ENCODE data around the gene SLC44A2.

SLC44A2 gene

DNA sequence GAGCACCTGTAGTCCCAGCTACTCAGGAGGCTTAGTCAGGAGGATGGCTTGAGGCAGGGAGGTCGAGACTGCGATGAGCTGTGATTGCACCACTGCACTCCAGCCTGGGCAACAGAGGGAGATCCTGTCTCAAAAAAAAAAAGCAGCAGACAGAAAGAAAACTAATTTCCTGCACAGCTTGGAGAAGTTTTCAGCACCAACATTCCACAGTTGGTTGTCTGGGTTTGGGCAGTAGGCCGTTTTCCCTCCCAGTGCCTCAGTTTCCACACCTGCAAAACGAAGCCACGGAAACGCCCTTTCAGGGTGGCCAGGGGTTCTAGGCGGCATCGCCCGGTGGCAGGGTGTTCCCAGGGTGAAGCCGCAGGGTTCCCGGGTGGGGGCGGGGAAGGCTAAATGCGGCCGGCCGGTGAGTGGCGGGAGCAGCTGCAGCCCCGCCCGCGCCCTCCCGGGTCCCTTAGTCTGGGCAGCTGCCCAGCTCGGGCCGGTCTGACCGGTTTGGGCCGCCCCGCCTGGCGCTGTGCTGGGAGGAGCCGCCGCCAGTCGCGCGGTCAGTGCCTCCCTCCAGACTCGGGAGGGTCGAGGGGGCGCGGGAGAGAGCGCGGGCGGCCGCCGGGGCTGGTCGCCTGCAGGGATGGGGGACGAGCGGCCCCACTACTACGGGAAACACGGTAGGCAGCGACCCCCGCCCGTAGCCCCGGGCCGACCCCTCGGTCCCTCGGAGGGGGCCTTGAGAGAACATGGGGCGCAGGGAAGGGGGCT lies at the start of gene SLC44A2:
Gene SLC44A2 (plus strand): TSS at position 551 of the 759 bp plus-strand sequence. CDS start 81 bp downstream, at position 632.
- DNase-seq (ENCODE audit: low read depth), result no peak

DNA sequence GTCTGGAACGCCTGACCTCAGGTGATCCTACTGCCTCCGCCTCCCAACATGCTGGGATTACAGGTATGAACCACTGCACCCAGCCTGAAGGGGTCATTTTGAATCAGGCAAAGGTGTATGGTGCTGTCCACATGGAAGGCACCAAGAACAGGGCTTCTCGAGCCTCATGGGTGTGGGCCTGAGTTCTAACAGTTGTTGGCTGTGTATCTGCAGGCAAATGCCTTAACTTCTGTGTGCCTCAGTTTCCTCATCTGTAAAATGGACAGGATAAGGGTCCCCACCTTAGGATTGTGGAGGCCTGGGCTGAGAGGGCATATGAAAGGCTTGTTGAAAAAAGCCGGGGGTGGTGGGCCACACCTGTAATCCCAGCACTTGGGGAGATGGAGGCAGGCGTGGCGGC lies 47.4 kb upstream of the SLC44A2 start:
- no peak for DNase-seq (ENCODE audit: low read depth)

DNA sequence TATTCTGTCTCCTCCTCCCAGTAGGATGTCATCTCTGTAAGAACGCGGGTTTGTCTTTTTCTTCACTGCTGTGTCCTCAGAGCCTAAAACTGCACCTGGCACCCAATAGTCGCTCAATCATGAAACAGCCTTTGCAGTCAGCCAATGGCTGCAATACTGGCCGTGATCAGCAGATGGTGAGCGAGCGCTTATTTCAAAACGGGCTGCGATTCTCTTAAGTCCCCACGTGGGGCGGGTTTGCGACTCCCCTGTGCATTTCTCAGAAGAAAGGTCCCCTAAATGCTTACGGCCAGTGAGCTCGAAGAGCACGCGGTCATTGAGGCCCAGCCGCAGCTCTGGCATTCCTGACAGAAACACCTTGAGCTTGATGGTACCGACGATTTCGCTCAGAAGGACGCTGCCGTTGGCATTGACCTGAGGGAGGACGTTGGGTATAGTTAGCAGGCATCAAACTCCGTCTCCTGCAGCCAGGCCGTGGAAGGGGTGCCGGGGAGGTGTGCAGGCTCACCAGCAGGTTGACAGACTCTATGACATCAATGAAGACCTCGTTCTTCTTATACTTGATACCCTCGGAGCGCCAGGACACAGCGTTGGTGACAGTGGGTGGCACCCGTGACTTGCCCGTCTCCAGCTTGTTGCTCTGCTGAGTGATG lies 44.2 kb upstream of the SLC44A2 start:
- peak; percentile 71 for DNase-seq (ENCODE audit: low read depth)

DNA sequence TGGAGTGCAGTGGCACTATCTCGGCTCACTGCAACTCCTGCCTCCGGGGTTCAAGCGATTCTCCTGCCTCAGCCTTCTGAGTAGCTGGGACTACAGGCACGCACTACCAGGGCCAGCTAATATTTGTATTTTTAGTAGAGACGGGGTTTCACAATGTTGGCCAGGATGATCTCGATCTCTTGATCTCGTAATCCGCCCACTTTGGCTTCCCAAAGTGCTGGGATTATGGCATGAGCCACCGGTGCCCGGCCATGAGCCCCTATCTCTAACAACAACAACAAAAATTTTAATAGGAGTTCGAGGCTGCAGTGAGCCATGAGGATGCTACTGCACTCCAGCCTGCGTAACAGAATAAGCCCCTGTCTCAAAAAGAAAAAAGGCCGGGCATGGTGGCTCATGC lies 43.3 kb upstream of the SLC44A2 start:
- no peak for DNase-seq (ENCODE audit: low read depth)

DNA sequence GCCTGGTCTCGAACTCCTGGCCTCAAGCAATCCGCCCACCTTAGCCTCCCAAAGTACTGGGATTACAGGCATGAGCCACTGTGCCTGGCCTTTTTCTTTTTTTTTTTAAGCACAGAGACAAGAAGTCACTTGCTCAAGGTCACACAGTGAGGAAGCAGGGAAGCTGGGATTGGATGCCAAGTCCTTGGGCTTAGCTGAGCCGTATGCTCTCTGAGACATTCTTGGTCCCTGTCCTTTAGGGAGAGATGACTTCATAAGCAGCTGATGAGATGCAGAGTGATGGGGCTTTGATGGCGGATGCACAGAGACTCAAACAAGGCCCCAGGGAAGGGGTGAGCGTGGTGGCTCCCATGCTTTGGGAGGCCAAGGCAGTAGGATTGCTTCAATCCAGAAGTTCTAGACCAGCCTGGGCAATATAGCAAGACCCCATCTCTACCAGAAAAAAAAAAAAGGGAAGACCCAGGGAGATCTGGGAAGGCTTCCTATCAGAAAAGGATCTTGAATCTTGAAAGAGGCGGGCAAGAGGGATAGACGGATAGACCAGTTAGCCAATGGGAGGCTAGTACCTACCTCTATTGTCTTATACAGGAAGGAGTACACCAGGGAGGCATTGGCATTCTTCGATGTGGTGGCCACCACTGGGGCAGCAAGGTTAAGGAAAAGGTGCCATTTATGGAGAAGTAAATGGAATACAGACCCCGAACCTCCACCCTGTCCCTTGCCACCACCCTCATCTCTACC lies 42.1 kb upstream of the SLC44A2 start:
- DNase-seq (ENCODE audit: low read depth), result no peak

DNA sequence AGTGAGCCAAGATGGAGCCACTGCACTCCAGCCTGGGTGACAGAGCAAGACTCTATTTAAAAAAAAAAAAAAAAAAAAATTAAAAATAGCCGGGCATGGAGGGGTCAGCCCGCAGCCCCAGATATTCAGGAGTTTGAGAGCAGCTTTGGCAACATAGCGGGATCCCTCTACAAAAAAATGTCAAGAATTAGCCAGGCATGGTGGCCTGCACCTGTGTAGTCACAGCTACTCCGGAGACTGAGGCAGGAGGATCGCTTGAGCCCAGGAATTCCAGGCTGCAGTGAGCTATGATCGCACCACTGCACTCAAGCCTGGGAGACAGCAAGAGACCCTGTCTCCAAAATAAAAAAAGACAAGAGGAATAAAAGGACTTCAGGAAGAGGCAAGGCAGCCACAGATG lies 39.0 kb upstream of the SLC44A2 start:
- DNase-seq (ENCODE audit: low read depth), result no peak

DNA sequence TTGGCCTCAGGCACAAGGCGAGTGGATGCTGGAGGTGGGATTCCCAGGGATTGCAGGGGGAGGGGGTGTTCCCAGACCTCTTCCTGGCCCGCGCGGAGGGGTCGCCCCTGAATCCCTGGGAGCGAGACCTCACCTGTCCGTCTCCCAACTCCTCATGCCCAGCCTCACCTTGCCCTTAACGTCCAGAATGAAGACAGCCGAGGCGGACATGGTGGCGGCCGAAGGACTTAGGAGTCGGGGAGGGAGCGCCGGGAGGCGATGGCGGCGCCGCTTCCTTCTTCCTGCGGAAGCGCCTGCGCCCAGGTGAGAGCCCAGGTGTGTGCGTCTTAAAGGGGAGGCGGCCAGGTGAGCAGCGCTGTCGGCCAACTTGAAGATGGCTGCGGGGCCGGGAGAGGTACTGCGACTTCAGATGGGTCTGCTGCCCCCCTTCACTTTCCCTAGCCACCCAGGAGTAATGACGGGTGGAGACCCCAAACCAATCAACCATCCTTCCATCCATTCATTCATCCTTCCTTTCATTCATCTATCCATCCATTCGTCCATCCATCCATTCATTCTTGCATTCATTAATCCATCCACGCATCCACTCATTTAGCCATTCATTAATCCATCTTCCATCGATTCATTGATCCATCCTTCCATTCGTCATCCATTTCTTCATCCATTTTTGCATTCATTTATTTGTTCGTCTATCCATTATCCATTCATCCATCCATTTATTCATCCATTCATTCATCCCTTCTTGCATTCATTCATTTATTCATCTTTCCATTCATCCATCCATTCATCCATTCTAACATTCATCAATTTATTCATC lies 38.1 kb upstream of the SLC44A2 start, which contains the start of gene AP1M2:
Gene AP1M2 (minus strand): TSS at position 291 of the 817 bp plus-strand sequence. CDS start 81 bp downstream, at position 210.
- DNase-seq (ENCODE audit: low read depth), result no peak

DNA sequence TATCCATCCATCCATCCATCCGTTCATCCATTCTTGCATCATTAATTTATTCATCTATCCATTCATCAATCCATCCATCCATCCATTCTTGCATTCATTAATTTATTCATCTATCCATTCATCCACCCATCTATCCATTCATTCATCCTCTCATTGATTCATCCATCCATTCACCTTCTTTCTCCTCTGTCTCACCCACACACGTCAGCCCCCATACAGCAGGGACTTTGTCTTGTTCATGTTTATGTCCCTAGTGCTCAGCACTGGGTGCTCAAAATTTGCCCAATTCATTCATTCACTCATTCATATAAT lies 37.6 kb upstream of the SLC44A2 start:
- no peak for DNase-seq (ENCODE audit: low read depth)

DNA sequence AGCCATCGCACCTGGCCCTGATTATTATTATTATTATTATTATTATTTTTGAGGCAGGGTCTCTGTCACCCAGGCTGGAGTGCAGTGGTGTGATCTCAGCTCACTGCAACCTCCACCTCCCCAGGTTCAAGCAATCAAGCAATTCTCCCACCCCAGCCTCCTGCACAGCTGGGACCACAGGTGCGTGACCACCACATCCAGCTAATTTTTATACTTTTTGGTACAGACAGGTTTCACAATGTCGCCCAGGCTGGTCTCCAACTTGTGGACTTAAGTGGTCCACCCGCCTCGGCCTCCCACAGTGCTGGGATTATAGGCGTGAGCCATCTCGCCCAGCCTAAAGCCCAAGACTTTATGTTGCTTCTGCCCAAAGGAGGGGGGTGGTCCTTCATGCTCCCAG lies 32.2 kb upstream of the SLC44A2 start:
- DNase-seq (ENCODE audit: low read depth), result no peak

DNA sequence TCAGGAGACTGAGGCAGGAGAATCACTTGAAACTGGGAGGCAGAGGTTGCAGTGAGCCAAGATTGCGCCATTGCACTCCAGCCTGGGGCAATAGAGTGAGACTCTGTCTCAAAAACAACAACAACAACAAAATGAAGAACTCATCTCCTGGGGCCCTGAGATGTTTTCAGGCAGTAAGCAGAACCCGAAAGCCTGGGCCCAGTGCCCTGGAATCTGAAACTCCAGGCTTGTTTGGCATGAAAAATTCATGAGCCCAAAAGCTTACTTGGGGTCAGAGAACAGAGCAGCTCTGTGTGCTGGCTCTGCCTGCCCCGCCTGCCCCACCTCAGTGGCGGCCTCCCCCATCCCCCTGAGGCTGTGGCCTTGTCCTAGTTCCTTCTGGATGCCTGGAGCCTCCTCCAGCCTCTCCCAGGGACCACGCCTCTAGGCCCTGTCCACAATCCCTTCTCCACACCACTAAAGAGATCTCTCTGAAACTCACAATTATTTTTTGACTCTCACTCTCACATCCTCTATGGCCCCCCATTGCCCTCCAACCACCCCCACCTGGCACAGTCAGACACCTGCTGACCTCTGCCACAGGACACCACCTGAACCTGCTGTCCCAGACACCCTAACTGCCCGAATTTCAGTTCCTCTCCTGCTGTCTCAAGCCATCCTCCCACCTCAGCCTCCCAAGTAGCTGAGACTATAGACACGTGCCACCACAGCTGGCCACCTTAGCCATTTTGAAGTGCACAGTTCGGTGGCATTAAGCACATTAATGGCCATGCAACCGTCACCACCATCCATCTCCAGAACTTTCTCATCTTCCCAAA lies 31.3 kb upstream of the SLC44A2 start:
- DNase-seq (ENCODE audit: low read depth), result no peak

DNA sequence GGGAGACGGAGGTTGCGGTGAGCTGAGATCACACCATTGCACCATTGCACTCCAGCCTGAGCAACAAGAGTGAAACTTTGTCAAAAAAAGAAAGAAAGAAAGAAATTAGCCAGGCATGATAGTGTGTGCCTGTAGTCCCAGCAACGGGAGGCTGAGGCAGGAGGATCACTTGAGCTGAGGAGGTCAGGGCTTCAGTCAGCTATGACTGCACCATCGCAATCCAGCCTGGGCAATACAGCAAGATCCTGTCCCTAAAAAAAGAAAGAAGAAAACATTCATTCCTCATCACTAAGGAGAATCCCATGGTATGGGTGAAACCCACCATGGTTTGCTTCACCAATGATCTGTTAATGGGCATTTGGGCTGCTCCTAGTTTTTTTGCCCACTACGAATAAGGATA lies 25.2 kb upstream of the SLC44A2 start:
- DNase-seq (ENCODE audit: low read depth), result no peak

DNA sequence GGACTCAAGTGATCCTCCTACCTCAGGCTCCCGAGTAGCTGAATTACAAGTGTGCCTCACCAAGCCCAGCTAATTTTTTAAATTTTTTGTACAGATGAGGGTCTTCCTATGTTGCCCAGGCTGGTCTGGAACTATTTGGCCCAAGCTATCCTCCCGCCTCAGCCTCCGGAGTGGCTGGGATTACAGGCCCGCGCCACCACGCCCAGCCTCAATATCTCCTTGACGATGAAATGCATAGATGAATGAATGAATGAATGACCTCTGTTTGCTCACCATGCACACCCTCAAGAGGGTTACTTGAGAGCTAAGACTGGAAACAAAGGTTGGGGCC lies 23.4 kb upstream of the SLC44A2 start:
- no peak for DNase-seq (ENCODE audit: low read depth)

DNA sequence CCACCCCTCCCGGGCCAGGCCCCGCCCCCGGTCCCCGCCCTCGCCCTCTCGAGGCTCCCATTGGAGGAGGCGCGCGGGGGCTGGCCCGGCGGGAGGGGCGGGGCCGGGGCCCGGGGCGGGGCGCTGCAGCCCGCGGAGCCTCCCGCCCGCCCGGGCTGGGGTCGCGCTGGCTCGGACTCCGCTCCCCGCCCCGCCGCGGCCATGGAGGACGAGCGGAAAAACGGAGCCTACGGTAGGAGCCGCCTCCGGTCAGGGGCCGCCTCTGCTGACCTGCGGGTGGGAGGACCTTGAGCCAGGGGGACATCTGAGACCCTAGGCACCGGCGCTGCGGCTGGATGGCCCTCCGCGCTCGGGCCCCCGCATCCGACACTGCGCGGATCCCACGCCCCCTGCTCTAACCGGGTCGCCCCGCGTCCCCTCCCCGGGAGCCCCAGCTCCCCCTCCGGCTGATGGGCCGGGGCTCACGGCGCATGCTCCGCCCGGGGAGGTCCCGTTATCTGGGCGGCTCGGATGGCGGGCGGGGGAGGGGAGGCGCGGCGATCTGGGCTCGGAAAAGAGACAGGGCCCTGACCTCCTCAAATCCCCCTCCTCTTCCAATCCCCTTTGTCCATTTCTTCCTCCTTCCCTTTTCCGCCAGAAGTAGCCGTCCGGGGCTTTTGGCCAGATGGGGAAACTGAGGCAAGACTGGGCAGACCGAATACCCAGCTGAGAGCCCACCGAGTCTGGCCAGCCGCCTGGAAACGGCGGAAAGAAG lies 22.8 kb upstream of the SLC44A2 start:
- peak; percentile 83 for DNase-seq (ENCODE audit: low read depth)

DNA sequence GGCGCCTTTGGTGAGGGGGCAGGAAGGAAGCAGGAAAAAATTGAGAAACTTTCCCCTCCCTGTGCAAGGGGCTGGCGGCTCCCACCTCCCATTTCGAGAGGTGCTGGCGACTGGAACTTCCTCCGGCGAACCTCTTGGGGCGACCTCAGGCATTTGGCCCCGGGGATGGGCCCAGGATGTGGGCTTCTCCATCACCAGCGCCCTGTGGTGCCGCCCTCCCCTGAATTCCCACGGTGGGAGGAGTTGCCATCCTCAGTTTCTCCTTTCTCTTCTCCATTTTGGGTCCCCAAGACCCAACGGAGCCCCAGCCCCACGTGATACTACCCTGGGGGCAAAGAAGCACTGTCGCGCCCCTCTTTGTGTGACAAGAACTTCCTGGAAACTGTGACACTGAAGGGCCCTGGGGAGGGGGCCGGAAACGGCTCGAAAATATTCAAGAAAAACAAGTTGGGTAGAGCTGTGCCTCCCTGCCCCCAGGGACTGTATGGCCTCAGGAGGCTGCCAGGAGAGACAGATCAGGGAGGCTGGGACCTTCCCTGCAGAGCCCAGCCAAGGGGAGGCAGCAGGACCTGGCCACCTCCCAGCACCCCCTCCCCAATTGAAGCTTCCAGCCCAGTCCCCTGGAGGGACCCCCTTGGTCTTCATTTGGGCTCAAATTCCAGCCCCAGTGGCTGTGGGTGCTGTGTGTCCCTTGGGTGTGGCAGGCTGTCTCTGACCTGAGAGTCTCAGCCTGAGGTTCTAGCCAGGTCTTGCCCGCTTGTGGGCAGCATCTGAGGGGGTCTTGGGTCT lies 22.1 kb upstream of the SLC44A2 start:
- peak; percentile 71 for DNase-seq (ENCODE audit: low read depth)

DNA sequence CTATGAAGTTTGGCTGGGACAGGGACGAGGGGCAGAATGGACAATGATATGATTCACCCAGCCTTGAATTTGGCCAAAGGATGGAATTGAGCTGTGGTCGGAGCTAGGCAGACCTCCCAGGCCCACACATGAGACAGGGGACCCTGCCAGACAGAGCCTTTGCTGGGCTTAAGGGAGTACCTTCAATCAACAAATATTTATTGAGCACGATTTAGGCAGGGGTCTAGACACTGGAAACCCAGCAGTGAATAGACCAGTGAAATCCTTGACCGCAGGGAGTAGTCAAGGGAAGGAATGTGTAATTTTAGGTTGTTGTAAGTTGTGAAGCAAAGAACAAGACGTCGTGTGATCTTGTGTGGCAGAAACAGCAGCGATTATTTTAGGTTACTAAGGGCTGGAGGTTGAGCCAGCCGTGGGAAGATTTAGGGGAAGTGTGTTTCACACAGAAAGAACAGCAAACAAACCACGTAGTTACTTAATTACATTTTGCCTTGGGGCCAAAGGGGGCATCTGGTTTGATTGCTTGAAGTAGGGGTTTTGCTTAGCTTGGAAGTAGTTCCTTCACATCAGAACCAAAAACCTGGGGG lies 21.4 kb upstream of the SLC44A2 start:
- DNase-seq (ENCODE audit: low read depth), result no peak

DNA sequence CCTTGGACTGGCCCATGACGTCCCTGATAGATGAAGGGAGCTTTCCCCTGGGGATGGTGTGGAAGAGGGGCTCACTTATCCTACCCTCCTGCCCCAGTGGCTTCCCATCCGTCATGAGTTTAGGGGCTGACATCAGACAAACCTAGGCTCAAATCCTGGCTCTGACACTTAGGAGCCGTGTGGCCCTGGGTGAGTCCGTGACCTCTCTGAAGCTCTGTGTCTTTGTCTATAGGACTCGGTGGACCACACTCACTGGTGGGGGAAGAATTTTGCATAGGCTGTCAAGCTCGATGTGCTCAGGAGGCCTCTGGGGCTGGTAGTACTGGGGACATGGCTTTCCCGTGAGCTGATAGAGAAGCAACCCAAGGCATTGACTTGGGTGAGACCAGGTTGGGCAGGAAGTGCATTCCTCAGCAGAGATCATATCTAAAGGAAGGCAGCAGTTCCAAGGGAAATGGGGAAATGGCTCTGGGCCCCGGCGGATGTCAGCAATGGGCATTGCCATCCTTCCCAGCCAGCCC lies 20.8 kb upstream of the SLC44A2 start:
- no peak for DNase-seq (ENCODE audit: low read depth)

DNA sequence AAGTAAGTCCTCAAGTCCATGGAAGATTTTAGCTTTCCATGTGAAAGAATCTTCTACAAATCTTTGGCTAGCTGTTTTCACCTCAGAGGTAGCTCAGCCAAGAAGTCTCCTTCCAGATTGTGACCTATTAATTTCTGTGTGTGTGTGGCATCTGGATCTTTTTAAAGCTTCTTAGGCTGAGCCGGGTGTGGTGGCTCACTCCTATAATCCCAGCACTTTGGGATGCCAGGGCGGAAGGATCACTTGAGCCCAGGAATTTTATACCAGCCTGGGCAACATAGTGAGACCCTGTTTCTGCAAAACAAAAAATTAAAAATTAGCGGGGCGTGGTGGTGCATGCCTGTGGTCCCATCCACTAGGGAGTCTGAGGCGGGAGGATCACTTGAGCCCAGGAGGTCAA lies 13.4 kb upstream of the SLC44A2 start:
- DNase-seq (ENCODE audit: low read depth), result no peak

DNA sequence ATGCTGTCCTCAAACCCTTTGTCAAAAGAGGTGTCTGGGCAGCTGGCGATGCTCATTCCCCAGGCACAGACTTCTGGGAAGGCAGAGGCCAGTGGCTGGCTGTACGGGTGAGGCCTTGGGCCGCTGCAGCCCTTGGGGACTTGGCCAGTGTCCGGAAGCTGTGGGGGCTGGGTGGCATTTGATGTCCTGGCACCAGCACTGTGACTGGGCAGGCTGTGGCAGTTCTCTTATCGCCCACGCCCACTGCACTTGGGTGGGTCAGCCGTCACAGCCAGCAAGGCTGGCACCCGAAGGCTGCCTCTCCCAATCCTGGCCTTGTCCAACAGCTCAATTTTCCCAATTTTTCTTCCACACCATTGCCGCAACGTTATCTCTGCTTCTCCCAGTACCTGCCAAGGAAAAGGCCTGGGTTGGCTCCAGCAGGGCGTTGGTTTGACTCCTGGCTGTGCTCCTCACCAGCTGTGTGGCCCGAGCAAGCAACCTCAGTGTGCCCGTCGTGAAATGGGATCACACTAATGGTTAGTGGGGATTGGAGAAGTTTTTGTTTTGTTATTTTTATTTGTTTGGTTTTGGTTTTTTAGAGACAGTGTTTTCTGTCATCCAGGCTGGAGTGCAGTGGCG lies 12.7 kb upstream of the SLC44A2 start:
- DNase-seq (ENCODE audit: low read depth), result no peak
